Kidney (tissue), 14 donors: ENCODE results near the gene SUGCT. TPM values are rescaled to one million over a fixed set of nuclear protein-coding genes. Genes with fewer than 3 reads are reported as not detected.
A peak's percentile ranks its signal among the peaks of the same experiment; 100 is the strongest.

Source experiments
- DNase-seq, 5 donors: peaks; one replicate each; pipeline ENCODE4 v3.0.0-alpha.2; 2013 to 2020
- FAIRE-seq: peaks from 2 replicates; lab custom pipeline; 2012; peaks lifted over from hg19 to GRCh38; lab: Jason Lieb, UNC
- H3K27ac ChIP-seq, 2 donors: one replicate each; pipeline ENCODE4 v1.7.0; 2013; ENCODE audit warnings: low read depth in 2 of 2, low read length in 2 of 2, inconsistent platforms in 1 of 2
- H3K27me3 ChIP-seq: one replicate; pipeline ENCODE4 v1.7.1; 2013; ENCODE audit warnings: low read length, inconsistent platforms; ENCODE audit not compliant: control insufficient read depth, insufficient read depth
- H3K36me3 ChIP-seq, 3 donors: one replicate each; pipeline versions ENCODE4 v1.7.0 to v1.7.1; 2013; ENCODE audit warnings: low read length in 3 of 3, control low read depth in 1 of 3, inconsistent platforms in 1 of 3; ENCODE audit not compliant: insufficient read depth in 3 of 3, control insufficient read depth in 2 of 3
- H3K4me1 ChIP-seq, 3 donors: one replicate each; pipeline versions ENCODE4 v1.7.0 to v1.7.1; 2013; ENCODE audit warnings: low read length in 3 of 3, inconsistent platforms in 1 of 3, low read depth in 1 of 3; ENCODE audit not compliant: control insufficient read depth in 2 of 3, insufficient read depth in 2 of 3
- H3K4me3 ChIP-seq, 3 donors: one replicate each; pipeline versions ENCODE4 v1.7.0 to v1.8.1; 2013; ENCODE audit warnings: low read length in 3 of 3, control low read depth in 1 of 3, inconsistent platforms in 1 of 3
- H3K9ac ChIP-seq, 3 donors: one replicate each; pipeline versions ENCODE4 v1.7.0 to v1.7.1; 2013; ENCODE audit warnings: low read length in 3 of 3, control low read depth in 1 of 3, inconsistent platforms in 1 of 3
- H3K9me3 ChIP-seq, 3 donors: one replicate each; pipeline versions ENCODE4 v1.7.0 to v1.7.1; 2013; ENCODE audit warnings: low read length in 3 of 3, control low read depth in 1 of 3, inconsistent platforms in 1 of 3; ENCODE audit not compliant: control insufficient read depth in 2 of 3, insufficient read depth in 1 of 3
- intact Hi-C: fragments of 100-400 bp; cut with DNase I; formaldehyde crosslinking; loops from one replicate; pipeline ENCODE4 v1.11.1; 2022
- polyA plus RNA-seq: library from polyadenylated mRNA; stranded (reverse); fragments of 350-450 nt; fragmentation: Illumina TruSeq; extraction: RNeasy Lipid Tissue Mini Kit (QIAGEN cat#74804); gene quantifications from one replicate; pipeline ENCODE4 v1.2.3, GENCODE V29; 2014; ENCODE audit warnings: low read depth, low replicate concordance; ENCODE audit not compliant: insufficient read depth
- total RNA-seq: library from RNA; stranded (reverse); fragmentation: NEBNext Ultra II Directional; extraction: Animal tissue kit (Norgen Biotek cat#: 25700); gene quantifications from one replicate; pipeline ENCODE4 v1.2.1, GENCODE V29; 2021
- TF ChIP-seq, protein P1 (sequence below): IDR thresholded peaks from 3 replicates; pipeline ENCODE4 v1.5.1; 2012; ENCODE audit warnings: mild to moderate bottlenecking, moderate library complexity, borderline replicate concordance; ENCODE audit not compliant: insufficient read depth; ENCODE audit errors: extremely low read depth
- donor health status: control.
- donor health status: control.
- donor health status: control.
- donor health status: control.
- donor health status: control.
- donor health status: DM: yes; HTN: yes; CAD: no.
- donor health status: Normal renal cell carcinoma (clear cell type).

The SUGCT gene
- total and polyA plus RNA-seq, 2 donors from 2014 or later = 7.6 to 45.1 TPM

DNA sequence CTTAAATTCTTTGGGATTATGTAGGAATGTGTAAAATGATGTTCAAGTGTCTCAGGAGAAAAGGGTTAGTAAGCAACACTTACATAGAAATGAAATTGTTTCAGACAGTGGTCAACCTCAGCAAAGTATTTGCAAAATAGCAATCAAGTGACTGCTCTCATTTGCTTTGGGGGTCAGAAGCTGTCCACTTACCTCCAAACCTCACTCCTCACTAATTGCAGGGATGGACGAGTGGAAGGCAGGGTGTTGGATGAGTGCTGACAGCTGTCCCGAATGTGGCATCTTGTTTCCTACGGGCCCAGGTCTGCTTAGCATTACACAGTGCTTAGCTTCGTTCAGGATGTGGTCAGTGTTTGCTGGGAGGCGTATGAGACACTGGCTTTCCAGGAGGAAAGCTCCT lies 437.0 kb downstream of the SUGCT start:
- DNase-seq (no peak), FAIRE-seq (no peak)
- Histone ChIP-seq H3K27me3 (no peaks in the 10 kb centered on the region), H3K9me3 (no peaks in the 10 kb centered on the region), H3K27ac (no peak overlapping the region), H3K4me3 (no peak overlapping the region), H3K36me3 (no peaks in the 10 kb centered on the region), H3K4me1 (no peaks in the 10 kb centered on the region), H3K9ac (no peak overlapping the region)
- intact Hi-C loops = no loop called here
- TF ChIP-seq, protein P1, sequence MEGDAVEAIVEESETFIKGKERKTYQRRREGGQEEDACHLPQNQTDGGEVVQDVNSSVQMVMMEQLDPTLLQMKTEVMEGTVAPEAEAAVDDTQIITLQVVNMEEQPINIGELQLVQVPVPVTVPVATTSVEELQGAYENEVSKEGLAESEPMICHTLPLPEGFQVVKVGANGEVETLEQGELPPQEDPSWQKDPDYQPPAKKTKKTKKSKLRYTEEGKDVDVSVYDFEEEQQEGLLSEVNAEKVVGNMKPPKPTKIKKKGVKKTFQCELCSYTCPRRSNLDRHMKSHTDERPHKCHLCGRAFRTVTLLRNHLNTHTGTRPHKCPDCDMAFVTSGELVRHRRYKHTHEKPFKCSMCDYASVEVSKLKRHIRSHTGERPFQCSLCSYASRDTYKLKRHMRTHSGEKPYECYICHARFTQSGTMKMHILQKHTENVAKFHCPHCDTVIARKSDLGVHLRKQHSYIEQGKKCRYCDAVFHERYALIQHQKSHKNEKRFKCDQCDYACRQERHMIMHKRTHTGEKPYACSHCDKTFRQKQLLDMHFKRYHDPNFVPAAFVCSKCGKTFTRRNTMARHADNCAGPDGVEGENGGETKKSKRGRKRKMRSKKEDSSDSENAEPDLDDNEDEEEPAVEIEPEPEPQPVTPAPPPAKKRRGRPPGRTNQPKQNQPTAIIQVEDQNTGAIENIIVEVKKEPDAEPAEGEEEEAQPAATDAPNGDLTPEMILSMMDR = no peak

DNA sequence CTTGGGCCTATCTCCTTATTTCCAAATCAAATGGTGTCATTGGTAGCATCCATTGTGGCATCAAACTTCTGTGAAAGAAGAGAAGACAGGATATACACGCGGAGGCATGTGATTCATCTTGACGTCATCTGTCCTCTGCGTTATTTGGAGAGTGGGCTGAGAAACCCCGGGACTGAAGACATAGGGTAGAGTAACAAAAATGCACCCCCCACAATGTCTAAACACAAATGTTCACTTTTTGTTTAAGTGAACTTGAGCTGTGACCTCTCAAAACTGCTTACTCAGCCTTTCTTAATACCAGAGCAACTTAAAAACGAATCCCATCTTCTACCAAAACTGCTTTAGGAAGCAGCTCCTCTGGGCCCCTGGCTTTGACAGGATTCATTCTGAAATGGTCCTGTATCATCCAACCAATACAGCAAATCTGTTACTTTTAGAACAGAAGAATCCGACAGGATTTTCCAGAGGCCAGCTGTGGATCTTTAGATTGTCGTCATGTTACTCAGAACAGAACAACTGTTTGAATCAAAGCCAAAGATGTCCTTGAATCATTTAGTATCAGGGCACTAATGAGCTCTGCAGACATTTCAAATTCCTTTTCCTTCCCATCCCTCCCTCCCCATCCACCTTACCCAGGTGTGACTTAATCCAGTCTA lies 438.1 kb downstream of the SUGCT start:
- Histone ChIP-seq H3K4me1 (no peaks in the 10 kb centered on the region), H3K4me3 (no peak overlapping the region), H3K9me3 (no peaks in the 10 kb centered on the region), H3K27me3 (no peaks in the 10 kb centered on the region), H3K27ac (no peak overlapping the region), H3K36me3 (no peaks in the 10 kb centered on the region), H3K9ac (no peak overlapping the region)
- TF ChIP-seq, protein P1 = no peak
- intact Hi-C loops = no loop called here
- no peak for FAIRE-seq
- peak in 2 of 5 donors; percentile 22 to 31 for DNase-seq

DNA sequence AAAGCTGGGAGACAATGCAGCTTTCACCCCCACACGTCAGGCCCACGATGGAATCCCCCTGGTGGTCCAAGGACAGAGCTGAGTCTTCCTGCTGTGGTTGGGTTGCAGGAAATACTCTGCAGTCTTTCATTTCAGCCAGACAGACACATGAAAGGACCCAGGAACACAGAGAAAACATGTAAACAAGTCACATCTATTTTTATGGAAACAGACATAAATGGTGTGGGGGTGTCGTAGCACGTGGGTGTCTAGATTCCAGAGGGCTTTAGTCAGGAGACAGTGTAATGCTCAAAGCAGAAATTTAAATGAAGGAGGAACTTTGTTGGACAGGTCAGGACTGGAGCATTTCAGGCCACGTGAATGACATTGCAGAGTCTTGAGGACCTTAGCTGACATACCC lies 444.6 kb downstream of the SUGCT start:
- intact Hi-C loops = no loop called here
- TF ChIP-seq, protein P1 = no peak
- FAIRE-seq (no peak), DNase-seq (peak in 1 of 5 donors; percentile 36)
- Histone ChIP-seq H3K4me1 (no peaks in the 10 kb centered on the region), H3K9ac (no peak overlapping the region), H3K27ac (no peak overlapping the region), H3K36me3 (no peaks in the 10 kb centered on the region), H3K4me3 (no peak overlapping the region), H3K9me3 (no peaks in the 10 kb centered on the region), H3K27me3 (no peaks in the 10 kb centered on the region)

DNA sequence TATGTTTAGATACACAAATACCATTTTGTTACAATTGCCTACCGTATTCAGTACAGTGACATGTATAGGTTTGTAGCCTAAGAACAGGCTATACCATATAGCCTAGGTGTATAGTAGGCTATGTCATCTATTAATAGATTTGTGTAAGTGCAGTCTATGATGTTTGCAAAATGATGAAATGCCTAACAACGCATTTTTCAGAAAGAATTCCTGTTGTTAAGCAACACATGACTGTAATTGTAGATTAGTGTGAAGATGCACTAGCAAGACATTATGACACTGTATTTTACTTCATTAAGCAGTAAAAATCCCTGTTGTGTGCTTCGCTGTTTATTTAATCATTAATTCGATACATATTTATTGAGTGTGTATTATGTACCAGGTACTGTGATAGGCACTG lies 446.0 kb downstream of the SUGCT start:
- Histone ChIP-seq H3K9ac (no peak overlapping the region), H3K4me1 (no peaks in the 10 kb centered on the region), H3K27ac (no peak overlapping the region), H3K9me3 (no peaks in the 10 kb centered on the region), H3K27me3 (no peaks in the 10 kb centered on the region), H3K36me3 (no peaks in the 10 kb centered on the region), H3K4me3 (no peak overlapping the region)
- FAIRE-seq (no peak), DNase-seq (no peak)
- TF ChIP-seq, protein P1 = no peak
- intact Hi-C loops = no loop called here
